ENCODE data around the gene HINFP.

HINFP gene

GRCh38 chr11:119113716-119114115 lies 7.7 kb upstream of the HINFP start:
- no peak for DNase-seq (ENCODE audit: low read depth)
- TF ChIP-seq CTCF (conservative IDR thresholded peaks at IDR 0.05; ENCODE audit: low read depth, low read length): no peak
- no peak overlapping the region for H3K4me3 ChIP-seq (ENCODE audit: low read length)

- TF ChIP-seq CTCF (conservative IDR thresholded peaks at IDR 0.05; ENCODE audit: low read depth, low read length): no peak
- no peak for DNase-seq (ENCODE audit: low read depth)
These were observed 7.0 kb upstream of the HINFP start for GRCh38 chr11:119114351-119114750.

DNA sequence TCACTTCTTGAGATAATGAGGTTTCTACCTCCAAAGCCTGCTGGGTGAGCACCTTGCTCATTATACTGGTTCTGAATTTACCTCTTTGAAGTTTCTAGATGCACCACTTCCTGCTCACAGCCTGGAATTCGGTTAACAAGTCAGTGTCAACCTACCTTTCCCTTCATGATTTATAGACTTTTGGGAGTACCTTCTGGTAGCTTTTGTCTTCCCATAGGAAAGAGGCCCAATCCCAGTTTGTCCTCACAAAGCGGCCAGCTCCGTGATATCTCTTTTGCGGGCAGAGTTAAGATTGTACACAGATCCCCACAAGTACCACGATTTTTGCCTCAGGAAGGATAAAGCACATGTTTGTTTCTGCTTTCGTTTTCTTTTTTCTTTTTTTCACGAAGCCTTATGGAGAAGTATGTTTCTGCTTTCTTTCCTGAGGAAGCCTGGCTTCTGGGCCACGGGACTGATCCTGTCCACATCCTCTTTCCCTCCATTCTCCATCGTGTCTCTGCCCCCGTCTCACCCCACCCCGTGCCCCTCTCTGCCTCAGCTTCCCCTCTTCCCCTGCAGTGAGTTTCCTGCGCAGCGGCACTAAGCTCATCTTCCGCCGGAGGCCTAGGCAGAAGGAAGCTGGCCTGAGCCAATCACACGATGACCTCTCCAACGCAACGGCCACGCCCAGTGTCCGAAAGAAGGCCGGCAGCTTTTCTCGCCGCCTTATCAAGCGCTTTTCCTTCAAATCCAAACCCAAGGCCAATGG lies 5.7 kb upstream of the HINFP start:
- no peak for TF ChIP-seq CTCF (conservative IDR thresholded peaks at IDR 0.05; ENCODE audit: low read depth, low read length)
- no peak for DNase-seq (ENCODE audit: low read depth)
- no peak overlapping the region for H3K4me3 ChIP-seq (ENCODE audit: low read length)

More at GRCh38 chr11:119114351-119114750, 7.0 kb upstream of the HINFP start:
- no peak overlapping the region for H3K4me3 ChIP-seq (ENCODE audit: low read length)

DNA sequence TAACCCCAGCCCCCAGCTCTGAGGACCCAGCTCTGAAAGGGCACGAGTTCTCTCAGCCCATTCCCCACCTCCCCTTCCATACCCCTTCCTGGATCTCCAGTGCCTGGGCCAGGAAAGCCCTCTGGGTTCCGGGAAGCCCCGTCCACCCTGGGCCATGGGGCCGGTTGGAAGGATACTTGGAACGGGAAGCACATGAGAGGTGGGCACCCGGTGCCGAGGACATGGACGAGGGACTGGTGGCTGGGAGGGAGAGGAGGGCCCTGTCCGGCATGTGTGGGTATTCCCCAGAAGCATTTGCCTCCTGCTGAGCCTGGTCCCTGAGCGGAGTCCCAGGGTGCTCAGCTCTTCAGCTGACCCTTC lies 5.2 kb upstream of the HINFP start:
- no peak overlapping the region for H3K4me3 ChIP-seq (ENCODE audit: low read length)
- no peak for DNase-seq (ENCODE audit: low read depth)
- no peak for TF ChIP-seq CTCF (conservative IDR thresholded peaks at IDR 0.05; ENCODE audit: low read depth, low read length)

DNA sequence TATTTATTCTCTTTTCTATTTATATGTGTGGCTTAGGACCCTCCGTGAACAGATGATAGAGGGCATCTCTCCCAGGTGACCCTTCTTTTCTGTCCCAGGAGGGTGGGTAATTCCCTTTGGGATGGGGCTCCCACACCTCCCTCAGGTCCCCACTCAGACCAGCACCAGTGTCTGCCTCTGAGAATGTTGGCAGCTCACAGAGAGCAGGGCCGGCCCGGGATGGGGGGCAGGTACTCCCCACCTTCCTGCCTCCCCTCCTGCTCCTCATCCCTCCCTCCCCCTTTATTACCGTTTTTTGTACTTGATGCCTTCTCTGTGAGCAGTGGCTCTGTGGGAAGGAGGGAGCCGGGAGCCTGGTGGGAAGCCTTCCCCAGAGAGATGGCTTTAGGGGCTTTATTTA lies 4.8 kb upstream of the HINFP start:
- no peak overlapping the region for H3K4me3 ChIP-seq (ENCODE audit: low read length)
- no peak for DNase-seq (ENCODE audit: low read depth)
- TF ChIP-seq CTCF (conservative IDR thresholded peaks at IDR 0.05; ENCODE audit: low read depth, low read length): no peak

DNA sequence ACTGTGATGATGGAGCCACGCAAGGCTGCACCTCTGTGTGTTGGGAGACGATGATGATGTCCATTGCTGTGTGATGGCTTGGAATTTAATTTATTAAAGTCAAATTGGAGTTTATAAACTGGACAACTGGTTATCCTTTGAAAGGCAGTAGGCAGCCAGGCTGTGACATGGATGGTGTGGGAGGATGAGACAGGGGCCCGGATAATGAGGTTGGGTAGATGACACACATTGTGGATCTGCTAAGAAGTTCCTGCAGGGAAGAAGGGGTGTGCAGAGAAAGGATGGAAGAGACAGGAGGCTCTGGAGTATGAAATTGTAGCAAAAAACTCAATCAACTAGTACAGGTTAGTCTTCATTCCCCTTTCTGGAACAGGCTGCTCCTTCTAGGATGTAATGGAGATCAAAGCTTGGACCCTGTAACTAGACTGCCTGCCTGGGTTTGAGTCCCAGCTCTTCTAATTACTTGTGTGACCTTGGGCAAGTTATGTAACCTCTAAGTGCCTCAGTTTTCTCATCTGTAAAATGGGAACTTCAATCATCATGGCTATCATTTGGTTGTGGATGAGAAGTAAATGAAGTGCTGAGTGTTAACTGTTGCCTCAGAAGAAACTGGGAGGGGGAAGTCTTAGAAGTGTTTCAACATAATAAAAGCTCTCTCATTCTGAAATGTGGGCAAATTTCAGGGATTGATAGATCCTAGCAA lies 4.2 kb upstream of the HINFP start:
- H3K4me3 ChIP-seq (ENCODE audit: low read length): no peak overlapping the region
- TF ChIP-seq CTCF (conservative IDR thresholded peaks at IDR 0.05; ENCODE audit: low read depth, low read length): no peak
- DNase-seq (ENCODE audit: low read depth): no peak

DNA sequence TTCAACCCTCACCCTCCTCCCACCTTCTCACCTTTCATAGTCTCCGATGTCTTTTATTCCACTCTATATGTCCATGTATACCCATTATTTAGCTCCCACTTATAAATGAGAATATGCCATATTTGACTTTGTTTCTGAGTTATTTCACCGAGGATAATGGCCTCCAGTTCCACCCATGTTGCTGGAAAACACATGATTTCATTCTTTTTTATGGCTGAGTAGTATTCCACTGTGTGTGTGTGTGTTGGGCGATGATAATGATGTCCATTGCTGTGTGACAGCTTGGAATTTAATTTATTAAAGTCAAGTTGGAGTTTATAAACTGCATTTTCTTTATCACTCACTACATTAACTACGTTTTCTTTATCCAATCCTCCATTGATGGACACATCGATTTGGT lies 3.2 kb upstream of the HINFP start:
- TF ChIP-seq CTCF (conservative IDR thresholded peaks at IDR 0.05; ENCODE audit: low read depth, low read length): no peak
- no peak overlapping the region for H3K4me3 ChIP-seq (ENCODE audit: low read length)
- DNase-seq (ENCODE audit: low read depth): no peak

All from retinal pigment epithelial cell (primary cell).